ENCODE measurements around the gene CHD6.

Gene CHD6

DNA sequence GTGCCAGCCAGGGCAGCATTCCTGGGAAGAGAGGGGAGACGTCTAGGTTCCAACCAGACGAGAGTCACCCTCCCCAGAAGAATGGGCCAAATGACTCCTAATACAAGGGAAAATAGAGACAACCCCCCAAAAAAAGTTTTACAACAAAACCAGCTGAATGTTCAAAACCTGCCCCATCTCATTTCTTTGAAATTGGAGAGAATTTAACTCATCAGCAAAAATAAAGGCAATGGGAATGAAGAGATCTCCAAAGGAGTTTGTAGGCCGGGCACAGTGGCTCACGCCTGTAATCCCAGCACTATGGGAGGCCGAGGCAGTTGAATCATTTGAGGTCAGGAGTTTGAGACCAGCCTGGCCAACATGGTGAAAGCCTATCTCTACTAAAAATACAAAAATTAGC lies 241.8 kb downstream of the CHD6 start:
- no peak overlapping the region for H3K4me3 ChIP-seq (replicated peaks in 1 of 2; ENCODE audit: low read depth in 2 of 2, low read length in 2 of 2)
- no peak for DNase-seq (ENCODE audit: low read depth in 2 of 2)
- TF ChIP-seq, protein P1, sequence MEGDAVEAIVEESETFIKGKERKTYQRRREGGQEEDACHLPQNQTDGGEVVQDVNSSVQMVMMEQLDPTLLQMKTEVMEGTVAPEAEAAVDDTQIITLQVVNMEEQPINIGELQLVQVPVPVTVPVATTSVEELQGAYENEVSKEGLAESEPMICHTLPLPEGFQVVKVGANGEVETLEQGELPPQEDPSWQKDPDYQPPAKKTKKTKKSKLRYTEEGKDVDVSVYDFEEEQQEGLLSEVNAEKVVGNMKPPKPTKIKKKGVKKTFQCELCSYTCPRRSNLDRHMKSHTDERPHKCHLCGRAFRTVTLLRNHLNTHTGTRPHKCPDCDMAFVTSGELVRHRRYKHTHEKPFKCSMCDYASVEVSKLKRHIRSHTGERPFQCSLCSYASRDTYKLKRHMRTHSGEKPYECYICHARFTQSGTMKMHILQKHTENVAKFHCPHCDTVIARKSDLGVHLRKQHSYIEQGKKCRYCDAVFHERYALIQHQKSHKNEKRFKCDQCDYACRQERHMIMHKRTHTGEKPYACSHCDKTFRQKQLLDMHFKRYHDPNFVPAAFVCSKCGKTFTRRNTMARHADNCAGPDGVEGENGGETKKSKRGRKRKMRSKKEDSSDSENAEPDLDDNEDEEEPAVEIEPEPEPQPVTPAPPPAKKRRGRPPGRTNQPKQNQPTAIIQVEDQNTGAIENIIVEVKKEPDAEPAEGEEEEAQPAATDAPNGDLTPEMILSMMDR (IDR thresholded peaks at IDR 0.05; ENCODE audit: low read depth, low read length), result no peak

DNA sequence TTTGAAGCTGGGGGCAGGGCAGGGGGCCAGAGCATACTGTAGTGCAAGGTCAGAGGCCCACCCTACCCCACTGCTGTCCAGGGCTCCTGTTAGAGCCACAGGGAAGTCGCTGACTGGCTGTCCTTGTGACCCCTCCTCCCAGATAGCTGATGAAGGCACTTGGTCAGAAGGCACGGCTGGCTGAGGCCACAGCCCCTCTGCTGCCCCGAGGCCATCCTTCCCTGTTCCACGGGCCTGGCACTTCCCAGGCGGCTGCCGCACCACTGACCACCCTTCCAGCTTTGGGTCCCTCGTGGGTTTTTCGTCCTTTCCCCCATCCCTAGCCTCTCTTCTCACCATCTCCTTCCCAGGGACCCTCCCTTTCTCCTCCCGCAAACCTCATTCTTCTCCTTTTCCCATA lies 242.3 kb downstream of the CHD6 start:
- TF ChIP-seq, protein P1 (IDR thresholded peaks at IDR 0.05; ENCODE audit: low read depth, low read length), result no peak
- no peak for DNase-seq (ENCODE audit: low read depth in 2 of 2)
- H3K4me3 ChIP-seq (replicated peaks in 1 of 2; ENCODE audit: low read depth in 2 of 2, low read length in 2 of 2), result no peak overlapping the region

GRCh38 chr20:41373931-41374920 lies 244.0 kb downstream of the CHD6 start:
- TF ChIP-seq, protein P1 (IDR thresholded peaks at IDR 0.05; ENCODE audit: low read depth, low read length), result no peak
- H3K4me3 ChIP-seq (replicated peaks in 1 of 2; ENCODE audit: low read depth in 2 of 2, low read length in 2 of 2), result no peak overlapping the region
- DNase-seq (ENCODE audit: low read depth in 2 of 2), result no peak

DNA sequence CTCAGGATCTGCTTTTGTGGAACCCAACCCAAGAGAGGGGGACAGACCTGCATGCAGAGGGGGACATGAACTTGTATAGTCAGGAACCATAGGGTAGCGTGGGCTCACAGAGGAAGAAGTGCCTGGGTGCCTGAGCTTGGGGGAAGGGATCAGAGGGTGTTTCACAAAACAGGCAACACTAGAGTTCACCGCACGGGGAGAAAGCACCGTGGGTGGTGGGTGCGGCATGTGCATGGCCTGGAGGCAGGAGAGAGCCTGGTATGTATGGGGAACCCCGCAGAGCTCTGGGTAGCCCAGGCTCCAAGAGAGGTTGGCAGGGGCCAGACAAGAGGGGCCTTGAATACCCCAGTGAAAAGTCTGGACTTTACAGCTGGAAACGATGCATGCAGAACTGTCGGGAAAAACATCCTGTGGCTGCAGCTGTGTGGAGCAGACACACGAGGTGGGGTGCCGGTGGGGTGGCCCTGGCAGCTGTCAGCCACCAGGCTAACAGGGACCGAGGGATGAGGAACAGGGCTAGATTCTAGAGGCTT lies 244.9 kb downstream of the CHD6 start:
- DNase-seq (ENCODE audit: low read depth in 2 of 2), result no peak
- no peak overlapping the region for H3K4me3 ChIP-seq (replicated peaks in 1 of 2; ENCODE audit: low read depth in 2 of 2, low read length in 2 of 2)
- TF ChIP-seq, protein P1 (IDR thresholded peaks at IDR 0.05; ENCODE audit: low read depth, low read length), result no peak

DNA sequence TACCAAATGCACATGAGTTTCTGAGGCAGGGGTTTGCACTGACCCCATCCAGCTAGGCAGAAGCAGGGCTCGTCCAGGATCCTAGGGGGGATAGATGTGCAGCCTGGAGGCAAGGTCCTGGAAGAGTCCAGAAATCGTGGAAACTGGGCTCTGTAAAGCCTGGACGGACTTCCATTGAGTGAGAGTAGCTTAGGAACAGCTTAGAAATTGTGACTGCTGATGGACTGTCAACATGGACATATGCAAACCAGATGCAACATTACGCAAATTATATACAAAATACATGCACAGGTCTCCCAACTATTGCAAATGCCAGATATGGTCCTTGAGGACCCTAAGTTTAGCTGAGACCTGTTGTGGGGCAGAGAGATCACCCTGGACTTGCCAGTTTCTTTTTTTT lies 246.8 kb downstream of the CHD6 start:
- DNase-seq (ENCODE audit: low read depth in 2 of 2), result no peak
- TF ChIP-seq, protein P1 (IDR thresholded peaks at IDR 0.05; ENCODE audit: low read depth, low read length), result no peak
- H3K4me3 ChIP-seq (replicated peaks in 1 of 2; ENCODE audit: low read depth in 2 of 2, low read length in 2 of 2), result no peak overlapping the region

- TF ChIP-seq, protein P1 (IDR thresholded peaks at IDR 0.05; ENCODE audit: low read depth, low read length), result no peak
- DNase-seq (ENCODE audit: low read depth in 2 of 2), result no peak
- no peak overlapping the region for H3K4me3 ChIP-seq (replicated peaks in 1 of 2; ENCODE audit: low read depth in 2 of 2, low read length in 2 of 2)
These were observed 248.0 kb downstream of the CHD6 start for GRCh38 chr20:41370176-41370575.
